BJ (cell line): ENCODE measurements around the gene PRSS27. TPM values are rescaled to one million over a fixed set of nuclear protein-coding genes. Genes with fewer than 3 reads are reported as not detected.

ENCODE experiments used
- CTCF ChIA-PET: fragments of 350-600 bp; formaldehyde crosslinking; extraction: SDS; loops from one replicate; lab custom pipeline; 2021; ENCODE audit warnings: antibody characterized with exemption, inconsistent platforms; lab: Yijun Ruan, JAX
- POLR2A ChIA-PET: fragments of 300-600 bp; sonication (Branson Sonifier 250); formaldehyde crosslinking; extraction: SDS; loops from one replicate; lab custom pipeline; 2021; ENCODE audit warnings: antibody characterized with exemption; lab: Charles Lee
- DNase-seq: peaks from one replicate; pipeline ENCODE4 v3.0.0-alpha.2; 2011; ENCODE audit warnings: low read depth
- H3K27me3 ChIP-seq: 2 replicates; pipeline ENCODE4 v1.6.0; 2011; ENCODE audit warnings: low read length; ENCODE audit not compliant: control insufficient read depth, insufficient read depth
- H3K36me3 ChIP-seq: 2 replicates; pipeline ENCODE4 v1.5.1; 2011; ENCODE audit warnings: low read length; ENCODE audit not compliant: control insufficient read depth, insufficient read depth
- H3K4me3 ChIP-seq: 2 replicates; pipeline ENCODE4 v1.5.1; 2011; ENCODE audit warnings: low read depth, mild to moderate bottlenecking, control low read depth, low read length
- polyA plus RNA-seq: library from polyadenylated mRNA; depleted of rRNA; stranded (reverse); fragments of >200 nt; gene quantifications from 2 replicates; pipeline ENCODE4 v1.2.3, GENCODE V29; 2011
- TF ChIP-seq, protein P1 (sequence below): IDR thresholded peaks from 2 replicates; pipeline ENCODE4 v1.5.1; 2011; ENCODE audit warnings: low read depth, mild to moderate bottlenecking, control low read depth, inconsistent platforms, low read length, moderate library complexity; ENCODE audit not compliant: insufficient read depth

The PRSS27 gene
- polyA plus RNA-seq, 1 experiment = 0.97 TPM

GRCh38 chr16:2701272-2701671 is 18.8 kb downstream of the PRSS27 start:
- ChIA-PET POLR2A (no interaction called here), CTCF (interaction anchor here (0.8 kb wide), 1 partner anchor 137 kb away, joined by 3 read pairs; no protein-coding TSS in a partner anchor)
- peaks cover 36% of the 10 kb centered on the region for H3K36me3 ChIP-seq
- H3K4me3 ChIP-seq = no peak overlapping the region
- no peak for DNase-seq
- no peaks in the 10 kb centered on the region for H3K27me3 ChIP-seq
- TF ChIP-seq, protein P1, sequence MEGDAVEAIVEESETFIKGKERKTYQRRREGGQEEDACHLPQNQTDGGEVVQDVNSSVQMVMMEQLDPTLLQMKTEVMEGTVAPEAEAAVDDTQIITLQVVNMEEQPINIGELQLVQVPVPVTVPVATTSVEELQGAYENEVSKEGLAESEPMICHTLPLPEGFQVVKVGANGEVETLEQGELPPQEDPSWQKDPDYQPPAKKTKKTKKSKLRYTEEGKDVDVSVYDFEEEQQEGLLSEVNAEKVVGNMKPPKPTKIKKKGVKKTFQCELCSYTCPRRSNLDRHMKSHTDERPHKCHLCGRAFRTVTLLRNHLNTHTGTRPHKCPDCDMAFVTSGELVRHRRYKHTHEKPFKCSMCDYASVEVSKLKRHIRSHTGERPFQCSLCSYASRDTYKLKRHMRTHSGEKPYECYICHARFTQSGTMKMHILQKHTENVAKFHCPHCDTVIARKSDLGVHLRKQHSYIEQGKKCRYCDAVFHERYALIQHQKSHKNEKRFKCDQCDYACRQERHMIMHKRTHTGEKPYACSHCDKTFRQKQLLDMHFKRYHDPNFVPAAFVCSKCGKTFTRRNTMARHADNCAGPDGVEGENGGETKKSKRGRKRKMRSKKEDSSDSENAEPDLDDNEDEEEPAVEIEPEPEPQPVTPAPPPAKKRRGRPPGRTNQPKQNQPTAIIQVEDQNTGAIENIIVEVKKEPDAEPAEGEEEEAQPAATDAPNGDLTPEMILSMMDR = no peak

- ChIA-PET CTCF (interaction anchor here (0.8 kb wide), 1 partner anchor 138 kb away, joined by 3 read pairs; no protein-coding TSS in a partner anchor), POLR2A (no interaction called here)
- TF ChIP-seq, protein P1 = no peak
- Histone ChIP-seq H3K4me3 (no peak overlapping the region), H3K27me3 (no peaks in the 10 kb centered on the region), H3K36me3 (peaks cover 32% of the 10 kb centered on the region)
- no peak for DNase-seq
Measured at GRCh38 chr16:2700786-2701185, 19.2 kb downstream of the PRSS27 start.

DNA sequence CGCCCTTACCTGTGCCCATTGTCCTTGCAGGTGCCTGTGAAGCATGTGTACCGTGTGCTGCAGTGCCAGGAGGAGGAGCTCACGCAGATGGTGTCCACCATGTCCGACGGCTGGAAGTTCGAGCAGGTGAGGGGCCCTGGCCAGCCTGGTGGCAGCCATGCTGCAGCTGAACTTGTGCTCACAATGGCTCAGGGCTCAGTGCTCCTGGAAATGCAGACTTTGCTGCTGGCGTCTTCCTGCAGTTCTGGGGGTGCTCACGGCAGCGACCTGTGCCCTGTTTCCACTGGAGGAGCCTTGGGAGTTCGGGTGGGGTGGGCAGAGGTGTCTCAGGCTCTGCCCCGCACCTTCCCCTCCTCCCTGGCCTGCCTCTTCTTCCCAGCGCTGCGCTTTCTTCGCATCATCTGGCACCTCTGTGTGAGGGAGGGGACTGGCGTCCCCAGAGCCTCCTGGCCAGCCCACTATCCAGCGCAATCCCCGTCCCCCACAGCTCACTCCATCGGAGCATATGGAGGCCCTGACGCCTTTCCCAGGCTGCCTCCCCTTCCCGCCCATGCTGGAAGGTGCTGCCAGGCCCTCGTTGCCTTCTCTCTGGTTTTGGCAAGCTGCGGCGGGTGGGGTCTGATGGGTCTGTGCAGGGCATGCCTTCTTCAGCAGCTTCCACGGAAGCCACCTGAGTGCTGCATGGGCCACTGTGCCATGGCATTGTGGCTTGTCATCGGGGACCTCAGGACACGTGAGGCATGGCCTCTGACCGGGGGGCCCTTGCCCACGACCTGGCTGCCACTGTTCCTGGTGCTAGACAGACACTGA is 20.0 kb downstream of the PRSS27 start:
- Histone ChIP-seq H3K36me3 (peaks cover 28% of the 10 kb centered on the region), H3K27me3 (no peaks in the 10 kb centered on the region), H3K4me3 (no peak overlapping the region)
- ChIA-PET CTCF (interaction anchor here (0.8 kb wide), 1 partner anchor 18 kb away, joined by 3 read pairs; no protein-coding TSS in a partner anchor), POLR2A (no interaction called here)
- TF ChIP-seq, protein P1 = no peak
- no peak for DNase-seq

GRCh38 chr16:2698965-2699750 is 20.9 kb downstream of the PRSS27 start:
- no peak for DNase-seq
- ChIA-PET CTCF (interaction anchor here (0.8 kb wide), 1 partner anchor 19 kb away, joined by 3 read pairs; no protein-coding TSS in a partner anchor), POLR2A (no interaction called here)
- Histone ChIP-seq H3K27me3 (no peaks in the 10 kb centered on the region), H3K4me3 (no peak overlapping the region), H3K36me3 (peaks cover 28% of the 10 kb centered on the region)
- TF ChIP-seq, protein P1 = no peak
